Ishikawa (cell line): ENCODE results near the gene GPX4.

Experiments used
- EP300 ChIP-seq: IDR thresholded peaks from 2 replicates; pipeline ENCODE4 v1.6.1; 2012; ENCODE audit warnings: borderline replicate concordance
- FOXM1 ChIP-seq: IDR thresholded peaks from 2 replicates; pipeline ENCODE4 v1.6.1; 2012; ENCODE audit warnings: low read depth, borderline replicate concordance
- NFIC ChIP-seq: IDR thresholded peaks from 2 replicates; pipeline ENCODE4 v1.6.1; 2012
- YY1 ChIP-seq: IDR thresholded peaks from 2 replicates; pipeline ENCODE4 v1.6.1; 2012; ENCODE audit warnings: low read depth
- TF ChIP-seq, protein P1 (sequence below): IDR thresholded peaks from 2 replicates; pipeline ENCODE4 v1.6.1; 2012; ENCODE audit warnings: low read depth, mild to moderate bottlenecking

DNA sequence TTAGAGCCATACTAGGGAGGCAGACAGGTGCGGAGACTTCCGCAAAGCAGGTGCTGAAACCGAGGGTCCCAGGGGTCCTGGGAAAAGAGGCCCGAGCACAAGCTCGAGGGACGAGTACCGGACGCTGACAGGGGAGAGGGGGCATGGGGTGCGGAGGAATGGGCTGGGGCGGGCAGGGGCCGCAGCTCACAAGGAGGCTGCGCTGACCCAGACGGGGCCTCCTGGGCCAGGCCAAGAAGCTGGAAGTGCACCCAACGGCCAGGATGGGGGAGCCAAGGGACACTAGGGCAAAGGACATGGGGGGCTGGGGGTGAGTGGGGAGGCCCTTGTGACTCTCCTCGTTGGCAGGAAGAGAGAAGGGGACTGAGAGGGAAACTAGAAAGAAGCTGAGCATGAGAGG is 10.5 kb upstream of the GPX4 start:
- TF ChIP-seq, protein P1, sequence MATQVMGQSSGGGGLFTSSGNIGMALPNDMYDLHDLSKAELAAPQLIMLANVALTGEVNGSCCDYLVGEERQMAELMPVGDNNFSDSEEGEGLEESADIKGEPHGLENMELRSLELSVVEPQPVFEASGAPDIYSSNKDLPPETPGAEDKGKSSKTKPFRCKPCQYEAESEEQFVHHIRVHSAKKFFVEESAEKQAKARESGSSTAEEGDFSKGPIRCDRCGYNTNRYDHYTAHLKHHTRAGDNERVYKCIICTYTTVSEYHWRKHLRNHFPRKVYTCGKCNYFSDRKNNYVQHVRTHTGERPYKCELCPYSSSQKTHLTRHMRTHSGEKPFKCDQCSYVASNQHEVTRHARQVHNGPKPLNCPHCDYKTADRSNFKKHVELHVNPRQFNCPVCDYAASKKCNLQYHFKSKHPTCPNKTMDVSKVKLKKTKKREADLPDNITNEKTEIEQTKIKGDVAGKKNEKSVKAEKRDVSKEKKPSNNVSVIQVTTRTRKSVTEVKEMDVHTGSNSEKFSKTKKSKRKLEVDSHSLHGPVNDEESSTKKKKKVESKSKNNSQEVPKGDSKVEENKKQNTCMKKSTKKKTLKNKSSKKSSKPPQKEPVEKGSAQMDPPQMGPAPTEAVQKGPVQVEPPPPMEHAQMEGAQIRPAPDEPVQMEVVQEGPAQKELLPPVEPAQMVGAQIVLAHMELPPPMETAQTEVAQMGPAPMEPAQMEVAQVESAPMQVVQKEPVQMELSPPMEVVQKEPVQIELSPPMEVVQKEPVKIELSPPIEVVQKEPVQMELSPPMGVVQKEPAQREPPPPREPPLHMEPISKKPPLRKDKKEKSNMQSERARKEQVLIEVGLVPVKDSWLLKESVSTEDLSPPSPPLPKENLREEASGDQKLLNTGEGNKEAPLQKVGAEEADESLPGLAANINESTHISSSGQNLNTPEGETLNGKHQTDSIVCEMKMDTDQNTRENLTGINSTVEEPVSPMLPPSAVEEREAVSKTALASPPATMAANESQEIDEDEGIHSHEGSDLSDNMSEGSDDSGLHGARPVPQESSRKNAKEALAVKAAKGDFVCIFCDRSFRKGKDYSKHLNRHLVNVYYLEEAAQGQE = no peak
- no peak for TF ChIP-seq FOXM1
- no peak for TF ChIP-seq EP300
- no peak for TF ChIP-seq YY1
- no peak for TF ChIP-seq NFIC
